Mesenchymal stem cell (in vitro differentiated cells and primary cell): Measurements from ENCODE around the gene CDH23.

Source experiments
- DNase-seq: peaks from one replicate; pipeline ENCODE4 v3.0.0-alpha.2; 2013
- H2AFZ ChIP-seq: one replicate; pipeline ENCODE4 v1.6.1; 2013; ENCODE audit warnings: low read depth, mild to moderate bottlenecking, control low read depth, inconsistent platforms, low read length, moderate library complexity
- H2AK5ac ChIP-seq: 2 replicates; pipeline ENCODE4 v1.6.1; 2013; ENCODE audit warnings: low read length, moderate library complexity, mild to moderate bottlenecking, inconsistent platforms; ENCODE audit not compliant: severe bottlenecking
- H2BK120ac ChIP-seq: one replicate; pipeline ENCODE4 v1.6.1; 2013; ENCODE audit warnings: low read depth, mild to moderate bottlenecking, inconsistent platforms, low read length, moderate library complexity
- H2BK12ac ChIP-seq, 2 experiments: one replicate each; pipeline ENCODE4 v1.6.1; 2013; ENCODE audit warnings: inconsistent platforms in 2 of 2, low read length in 2 of 2, mild to moderate bottlenecking in 2 of 2, moderate library complexity in 2 of 2, control low read depth in 1 of 2
- H2BK15ac ChIP-seq: one replicate; pipeline ENCODE4 v1.6.1; 2013; ENCODE audit warnings: mild to moderate bottlenecking, low read depth, inconsistent platforms; ENCODE audit not compliant: poor library complexity, severe bottlenecking
- H2BK5ac ChIP-seq: 2 replicates; pipeline ENCODE4 v1.6.1; 2013; ENCODE audit warnings: low read depth, mild to moderate bottlenecking, low read length, control low read depth, inconsistent platforms; ENCODE audit not compliant: poor library complexity, severe bottlenecking
- H3K14ac ChIP-seq, 2 experiments: one replicate each; pipeline ENCODE4 v1.6.1; 2013; ENCODE audit warnings: inconsistent platforms in 2 of 2, low read length in 2 of 2, control low read depth in 1 of 2, mild to moderate bottlenecking in 1 of 2, moderate library complexity in 1 of 2
- H3K18ac ChIP-seq, 2 experiments: one replicate each; pipeline ENCODE4 v1.6.1; 2013; ENCODE audit warnings: inconsistent platforms in 2 of 2, low read length in 2 of 2, control low read depth in 1 of 2, low read depth in 1 of 2, mild to moderate bottlenecking in 1 of 2
- H3K23ac ChIP-seq, 2 experiments: one replicate each; pipeline ENCODE4 v1.6.1; 2013; ENCODE audit warnings: inconsistent platforms in 2 of 2, low read length in 2 of 2, mild to moderate bottlenecking in 2 of 2, moderate library complexity in 2 of 2, control low read depth in 1 of 2
- H3K27ac ChIP-seq: 2 replicates; pipeline ENCODE4 v1.5.1; 2013; ENCODE audit warnings: mild to moderate bottlenecking, moderate library complexity, low read length, control low read depth, inconsistent platforms; ENCODE audit not compliant: poor library complexity, severe bottlenecking
- H3K27me3 ChIP-seq, 2 experiments: 2 replicates each; pipeline versions ENCODE4 v1.6.1 to v1.7.0; 2013; ENCODE audit warnings: low read length in 2 of 2, mild to moderate bottlenecking in 2 of 2, moderate library complexity in 2 of 2, control low read depth in 1 of 2, inconsistent platforms in 1 of 2; ENCODE audit not compliant: control insufficient read depth in 1 of 2, insufficient read depth in 1 of 2
- H3K36me3 ChIP-seq, 2 experiments: 2 replicates each; pipeline versions ENCODE4 v1.6.1 to v1.7.0; 2013; ENCODE audit warnings: low read length in 2 of 2, control low read depth in 1 of 2, inconsistent platforms in 1 of 2, low read depth in 1 of 2, mild to moderate bottlenecking in 1 of 2; ENCODE audit not compliant: insufficient read depth in 2 of 2, control insufficient read depth in 1 of 2
- H3K4ac ChIP-seq, 2 experiments: one replicate each; pipeline ENCODE4 v1.6.1; 2013; ENCODE audit warnings: inconsistent platforms in 2 of 2, low read length in 2 of 2, mild to moderate bottlenecking in 2 of 2, moderate library complexity in 2 of 2, control low read depth in 1 of 2, low read depth in 1 of 2
- H3K4me1 ChIP-seq: 2 replicates; pipeline ENCODE4 v1.6.1; 2013; ENCODE audit warnings: low read depth, low read length, control low read depth; ENCODE audit not compliant: control insufficient read depth, insufficient read depth
- H3K4me2 ChIP-seq: 2 replicates; pipeline ENCODE4 v1.6.1; 2013; ENCODE audit warnings: low read length, mild to moderate bottlenecking, inconsistent platforms; ENCODE audit not compliant: poor library complexity, severe bottlenecking
- H3K4me3 ChIP-seq, 2 experiments: 2 replicates each; pipeline versions ENCODE4 v1.5.1 to v1.7.0; 2013; ENCODE audit warnings: low read length in 2 of 2, mild to moderate bottlenecking in 2 of 2, control low read depth in 1 of 2, low read depth in 1 of 2; ENCODE audit not compliant: insufficient read depth in 1 of 2
- H3K79me1 ChIP-seq: replicated peaks from 2 replicates; pipeline ENCODE4 v1.6.1; 2013; ENCODE audit warnings: mild to moderate bottlenecking, control low read depth, low read length, inconsistent platforms; ENCODE audit not compliant: poor library complexity, severe bottlenecking
- H3K9ac ChIP-seq: 2 replicates; pipeline ENCODE4 v1.7.0; 2013; ENCODE audit warnings: mild to moderate bottlenecking, low read length, moderate library complexity
- H3K9me3 ChIP-seq: 2 replicates; pipeline ENCODE4 v1.7.0; 2013; ENCODE audit warnings: mild to moderate bottlenecking, low read length; ENCODE audit not compliant: control insufficient read depth
- H4K8ac ChIP-seq: one replicate; pipeline ENCODE4 v1.6.1; 2013; ENCODE audit warnings: inconsistent platforms, mild to moderate bottlenecking, low read length, moderate library complexity
- H4K91ac ChIP-seq: one replicate; pipeline ENCODE4 v1.6.1; 2013; ENCODE audit warnings: mild to moderate bottlenecking, low read length, inconsistent platforms
- WGBS: methylation state at CpG from one replicate; pipeline ENCODE4 v1.1.7; 2013; ENCODE audit warnings: mixed read lengths; 5-methylcytosine and 5-hydroxymethylcytosine counted together

Gene CDH23

DNA sequence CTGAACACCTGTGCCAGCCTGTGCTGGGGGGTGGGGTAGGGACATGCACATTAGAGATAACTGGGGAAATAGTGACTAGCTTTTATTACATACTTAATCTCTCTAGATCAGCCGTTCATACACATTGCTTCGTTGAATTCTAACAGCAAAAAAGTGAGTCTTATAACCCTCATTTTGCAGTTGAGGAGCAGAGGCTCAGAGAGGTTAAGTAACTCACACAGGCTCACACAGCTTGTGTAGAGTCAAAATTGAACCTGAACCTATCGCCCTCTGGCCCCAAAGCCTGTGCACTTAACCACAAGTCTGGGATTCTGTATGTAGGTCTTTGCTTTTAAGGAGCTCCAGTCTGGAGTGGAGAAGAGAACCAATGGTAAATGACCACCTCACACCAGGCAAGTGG lies 59.9 kb downstream of the CDH23 start:
- no peak overlapping the region for H2AFZ ChIP-seq
- H2BK5ac ChIP-seq: no peak overlapping the region
- H3K18ac ChIP-seq: no peak overlapping the region
- H3K14ac ChIP-seq: no peak overlapping the region
- no peak overlapping the region for H4K8ac ChIP-seq
- H3K27me3 ChIP-seq: peaks cover 69 to 75% of the 10 kb centered on the region in 2 experiments
- H3K79me1 ChIP-seq: no peaks in the 10 kb centered on the region
- H3K4me2 ChIP-seq: no peak overlapping the region
- no peaks in the 10 kb centered on the region for H3K36me3 ChIP-seq
- 78% methylated on average over 2 of the region's 3 CpGs for WGBS
- H3K27ac ChIP-seq: no peak overlapping the region
- no peak overlapping the region for H2BK12ac ChIP-seq
- H4K91ac ChIP-seq: no peak overlapping the region
- H3K4ac ChIP-seq: no peak overlapping the region
- H3K4me1 ChIP-seq: no peaks in the 10 kb centered on the region
- DNase-seq: no peak
- H3K9ac ChIP-seq: no peak overlapping the region
- no peak overlapping the region for H2BK15ac ChIP-seq
- H2BK120ac ChIP-seq: no peak overlapping the region
- H3K4me3 ChIP-seq: no peak overlapping the region
- no peak overlapping the region for H3K23ac ChIP-seq
- no peak overlapping the region for H2AK5ac ChIP-seq
- H3K9me3 ChIP-seq: no peaks in the 10 kb centered on the region

DNA sequence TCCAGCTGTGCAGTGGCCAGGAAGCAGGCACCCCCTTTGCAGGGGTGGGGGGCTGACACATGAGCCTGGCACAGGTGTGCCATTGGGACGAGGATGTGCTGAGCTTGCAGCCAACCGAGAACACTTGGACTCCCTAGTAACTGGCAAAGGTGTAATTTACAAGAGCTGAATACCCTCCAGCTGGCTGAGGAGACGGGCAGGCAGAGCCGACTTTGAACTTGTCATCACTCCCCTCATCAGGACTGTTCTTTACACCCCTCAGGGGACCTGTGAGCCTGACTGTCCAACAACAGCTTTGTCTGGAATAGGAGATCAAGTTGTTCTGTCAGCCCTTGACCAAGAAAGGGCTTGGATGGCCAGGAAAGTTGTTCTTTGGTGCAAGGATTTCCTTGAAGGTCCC lies 61.2 kb downstream of the CDH23 start:
- no peak overlapping the region for H2AFZ ChIP-seq
- no peaks in the 10 kb centered on the region for H3K79me1 ChIP-seq
- no peak overlapping the region for H3K23ac ChIP-seq
- H2BK15ac ChIP-seq: no peak overlapping the region
- WGBS: 70% methylated on average over 4 of the region's 4 CpGs
- no peak for DNase-seq
- H3K4me2 ChIP-seq: no peak overlapping the region
- H2BK5ac ChIP-seq: no peak overlapping the region
- H3K4ac ChIP-seq: no peak overlapping the region
- no peaks in the 10 kb centered on the region for H3K36me3 ChIP-seq
- H2BK12ac ChIP-seq: no peak overlapping the region
- peaks cover 61 to 80% of the 10 kb centered on the region in 2 experiments for H3K27me3 ChIP-seq
- no peak overlapping the region for H3K9ac ChIP-seq
- no peak overlapping the region for H3K4me3 ChIP-seq
- no peaks in the 10 kb centered on the region for H3K9me3 ChIP-seq
- H4K8ac ChIP-seq: no peak overlapping the region
- no peak overlapping the region for H4K91ac ChIP-seq
- no peak overlapping the region for H3K27ac ChIP-seq
- H3K14ac ChIP-seq: no peak overlapping the region
- H3K4me1 ChIP-seq: no peaks in the 10 kb centered on the region
- H3K18ac ChIP-seq: no peak overlapping the region
- H2AK5ac ChIP-seq: no peak overlapping the region
- no peak overlapping the region for H2BK120ac ChIP-seq

DNA sequence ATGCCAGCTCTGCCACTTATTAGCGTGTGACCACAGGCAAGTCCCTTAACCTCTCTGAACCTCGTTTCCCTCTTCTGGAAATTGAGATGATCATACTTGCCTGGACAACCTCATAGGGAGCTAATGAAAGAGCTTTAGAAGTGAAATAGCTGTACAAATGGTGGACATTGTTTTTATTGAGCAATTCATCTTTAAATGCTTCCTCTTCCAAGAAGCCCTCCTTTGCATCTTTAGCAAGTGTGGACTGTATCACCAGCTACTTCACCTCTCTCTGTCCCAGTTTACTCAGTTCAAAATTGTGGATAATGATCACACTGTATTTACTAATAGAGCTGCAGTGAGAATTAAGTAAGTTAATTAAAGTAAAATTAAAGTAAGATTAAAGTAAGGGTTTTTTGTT lies 61.7 kb downstream of the CDH23 start:
- Histone ChIP-seq H2BK5ac (no peak overlapping the region), H3K4ac (no peak overlapping the region), H3K23ac (no peak overlapping the region), H2AK5ac (no peak overlapping the region), H3K9ac (no peak overlapping the region), H3K4me3 (no peak overlapping the region), H3K18ac (no peak overlapping the region), H4K91ac (no peak overlapping the region), H3K4me2 (no peak overlapping the region), H2BK15ac (no peak overlapping the region), H4K8ac (no peak overlapping the region), H3K36me3 (no peaks in the 10 kb centered on the region), H3K27me3 (peaks cover 64 to 79% of the 10 kb centered on the region in 2 experiments), H3K79me1 (no peaks in the 10 kb centered on the region), H3K14ac (no peak overlapping the region), H2BK120ac (no peak overlapping the region), H3K9me3 (no peaks in the 10 kb centered on the region), H3K27ac (no peak overlapping the region), H2BK12ac (no peak overlapping the region), H2AFZ (no peak overlapping the region), H3K4me1 (no peaks in the 10 kb centered on the region)
- WGBS: 100% methylated on average over 1 of the region's 2 CpGs
- DNase-seq: no peak

DNA sequence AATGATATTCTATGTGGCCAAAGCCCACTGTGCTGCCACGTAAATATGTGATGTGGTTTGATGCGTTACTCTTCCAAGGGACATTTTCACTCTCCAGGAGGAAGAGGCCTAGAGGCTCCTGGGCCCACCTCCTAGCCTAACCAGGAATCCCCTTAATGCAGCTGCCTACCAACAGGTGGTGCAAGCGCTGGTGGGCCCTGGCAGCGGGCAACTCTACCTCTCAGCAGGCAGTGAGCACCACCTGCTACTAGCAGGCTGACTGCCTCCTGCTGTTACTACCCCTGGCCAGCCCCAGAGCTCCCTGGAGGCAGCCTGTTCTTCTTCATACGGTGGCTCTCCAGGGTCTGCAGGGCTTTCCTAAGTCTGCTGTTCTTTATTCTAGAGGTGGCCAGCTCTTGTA lies 62.8 kb downstream of the CDH23 start:
- Histone ChIP-seq H3K4ac (no peak overlapping the region), H2BK5ac (no peak overlapping the region), H3K4me3 (no peak overlapping the region), H3K27ac (no peak overlapping the region), H2AFZ (no peak overlapping the region), H3K79me1 (no peaks in the 10 kb centered on the region), H4K8ac (no peak overlapping the region), H3K14ac (no peak overlapping the region), H2BK15ac (no peak overlapping the region), H3K23ac (no peak overlapping the region), H3K4me2 (no peak overlapping the region), H2BK12ac (no peak overlapping the region), H4K91ac (no peak overlapping the region), H3K9me3 (no peaks in the 10 kb centered on the region), H3K27me3 (peaks cover 63 to 71% of the 10 kb centered on the region in 2 experiments), H2BK120ac (no peak overlapping the region), H3K9ac (no peak overlapping the region), H3K4me1 (no peaks in the 10 kb centered on the region), H3K18ac (no peak overlapping the region), H2AK5ac (no peak overlapping the region), H3K36me3 (no peaks in the 10 kb centered on the region)
- DNase-seq: no peak
- 67% methylated on average over 5 of the region's 5 CpGs for WGBS
